Colonic mucosa (tissue), 4 donors: ENCODE results near the gene RYR2. TPM values are rescaled to one million over a fixed set of nuclear protein-coding genes. Genes with fewer than 3 reads are reported as not detected.

Source experiments
- DNase-seq: peaks from one replicate; pipeline ENCODE4 v3.0.0-alpha.2; 2020
- H3K27ac ChIP-seq: fragments of 200-600 bp; one replicate; pipeline ENCODE4 v1.8.0; 2021
- H3K27me3 ChIP-seq: fragments of 200-600 bp; one replicate; pipeline ENCODE4 v1.8.0; 2021
- H3K36me3 ChIP-seq: fragments of 200-600 bp; one replicate; pipeline ENCODE4 v1.8.0; 2021
- H3K4me1 ChIP-seq: fragments of 200-600 bp; one replicate; pipeline ENCODE4 v1.8.0; 2021; ENCODE audit warnings: mild to moderate bottlenecking
- H3K4me3 ChIP-seq: fragments of 200-600 bp; one replicate; pipeline ENCODE4 v1.8.0; 2021
- H3K9ac ChIP-seq, 2 donors: one replicate each; pipeline ENCODE4 v1.7.0; 2013; ENCODE audit warnings: control low read depth in 2 of 2, low read depth in 2 of 2, low read length in 2 of 2
- H3K9me3 ChIP-seq: fragments of 200-600 bp; one replicate; pipeline ENCODE4 v1.8.0; 2021
- intact Hi-C: fragments of 100-400 bp; cut with DNase I; formaldehyde crosslinking; loops from one replicate; pipeline ENCODE4 v1.14.1; 2022
- total RNA-seq, 2 donors: library from RNA; stranded (reverse); fragmentation: NEBNext Ultra II Directional in 1 of 2; extraction: Animal tissue kit (Norgen Biotek cat#: 25700) in 1 of 2; gene quantifications; one replicate each; pipeline ENCODE4 v1.2.1, GENCODE V29; 2021
- TF ChIP-seq, protein P1 (sequence below): fragments of 200-600 bp; IDR thresholded peaks from one replicate; pipeline ENCODE4 v1.8.0; 2022; ENCODE audit warnings: antibody characterized with exemption, mild to moderate bottlenecking
- donor health status: healthy.
- donor health status: DM: no; HTN: no; CAD: no.
- donor health status: DM: no; HTN: no; CAD: no.

The RYR2 gene
- total RNA-seq, 2 donors from 2014 or later: 0.15 to 0.56 TPM

DNA sequence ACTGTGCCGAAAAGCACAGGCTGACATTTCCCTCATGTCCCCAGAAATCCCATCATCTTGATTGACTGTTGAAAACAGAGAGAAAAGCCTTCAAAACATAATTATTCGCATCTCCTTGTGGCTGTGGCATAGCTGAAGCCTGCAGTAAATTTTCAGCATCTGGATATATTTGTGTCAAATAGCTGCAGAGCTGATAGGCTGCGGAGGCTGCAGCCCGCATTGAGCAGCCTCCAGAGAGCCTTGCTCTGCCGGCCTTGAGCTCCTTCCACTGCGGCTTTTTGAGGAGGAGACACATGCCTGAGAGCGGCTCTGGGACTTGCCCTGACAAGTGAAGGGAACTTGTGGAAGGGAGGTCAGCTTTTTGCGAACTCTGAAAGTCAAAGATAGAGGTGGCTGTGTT is 144.7 kb downstream of the RYR2 start:
- H3K4me1 ChIP-seq: no peaks in the 10 kb centered on the region
- intact Hi-C loops: no loop called here
- no peak for DNase-seq
- TF ChIP-seq, protein P1, sequence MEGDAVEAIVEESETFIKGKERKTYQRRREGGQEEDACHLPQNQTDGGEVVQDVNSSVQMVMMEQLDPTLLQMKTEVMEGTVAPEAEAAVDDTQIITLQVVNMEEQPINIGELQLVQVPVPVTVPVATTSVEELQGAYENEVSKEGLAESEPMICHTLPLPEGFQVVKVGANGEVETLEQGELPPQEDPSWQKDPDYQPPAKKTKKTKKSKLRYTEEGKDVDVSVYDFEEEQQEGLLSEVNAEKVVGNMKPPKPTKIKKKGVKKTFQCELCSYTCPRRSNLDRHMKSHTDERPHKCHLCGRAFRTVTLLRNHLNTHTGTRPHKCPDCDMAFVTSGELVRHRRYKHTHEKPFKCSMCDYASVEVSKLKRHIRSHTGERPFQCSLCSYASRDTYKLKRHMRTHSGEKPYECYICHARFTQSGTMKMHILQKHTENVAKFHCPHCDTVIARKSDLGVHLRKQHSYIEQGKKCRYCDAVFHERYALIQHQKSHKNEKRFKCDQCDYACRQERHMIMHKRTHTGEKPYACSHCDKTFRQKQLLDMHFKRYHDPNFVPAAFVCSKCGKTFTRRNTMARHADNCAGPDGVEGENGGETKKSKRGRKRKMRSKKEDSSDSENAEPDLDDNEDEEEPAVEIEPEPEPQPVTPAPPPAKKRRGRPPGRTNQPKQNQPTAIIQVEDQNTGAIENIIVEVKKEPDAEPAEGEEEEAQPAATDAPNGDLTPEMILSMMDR: no peak
- no peaks in the 10 kb centered on the region for H3K36me3 ChIP-seq
- H3K27me3 ChIP-seq: no peaks in the 10 kb centered on the region
- H3K27ac ChIP-seq: no peak overlapping the region
- H3K9ac ChIP-seq: no peak overlapping the region
- H3K4me3 ChIP-seq: no peak overlapping the region
- no peaks in the 10 kb centered on the region for H3K9me3 ChIP-seq

DNA sequence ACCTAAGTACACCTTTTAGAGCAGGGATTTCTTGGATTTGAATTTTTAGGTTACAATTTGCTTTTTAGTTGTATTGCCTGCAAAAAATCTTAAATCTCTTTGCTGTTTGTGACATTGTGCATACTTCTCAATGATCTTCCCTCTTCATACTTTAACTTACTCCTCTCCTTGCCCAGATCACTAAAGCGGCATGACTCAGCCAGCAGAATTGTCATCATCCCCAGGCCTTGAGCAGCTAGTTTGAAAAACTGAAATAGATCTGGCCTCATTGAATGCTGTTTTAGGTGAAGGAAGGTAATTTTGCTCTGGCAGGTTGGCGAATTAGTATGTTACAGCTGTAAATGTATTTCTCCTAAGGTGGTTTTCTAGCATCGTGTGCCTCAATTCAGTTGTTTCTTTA is 145.9 kb downstream of the RYR2 start:
- H3K27me3 ChIP-seq: no peaks in the 10 kb centered on the region
- no peak for DNase-seq

DNA sequence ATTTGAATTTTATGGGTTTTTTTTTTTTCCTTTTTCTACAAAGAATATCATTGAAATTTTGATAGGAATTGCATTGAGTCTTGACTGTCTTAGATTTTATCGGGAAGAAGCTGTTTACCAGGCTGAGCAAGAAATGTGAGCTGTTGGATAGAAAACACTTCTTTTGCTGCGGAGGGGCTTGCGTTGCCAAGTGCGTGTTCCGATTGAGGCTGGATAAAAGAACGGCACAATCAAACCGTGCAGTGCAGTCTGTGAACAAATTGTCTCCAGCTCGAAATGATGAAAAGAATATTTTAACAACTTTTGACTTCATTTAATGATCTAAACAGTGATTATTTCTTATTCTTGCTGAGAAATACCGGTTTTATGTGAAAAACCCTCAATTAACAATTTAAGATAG is 149.4 kb downstream of the RYR2 start:
- no peaks in the 10 kb centered on the region for H3K4me1 ChIP-seq
- no peak overlapping the region for H3K4me3 ChIP-seq
- H3K9ac ChIP-seq: no peak overlapping the region
- DNase-seq: no peak
- H3K27ac ChIP-seq: no peak overlapping the region
- H3K27me3 ChIP-seq: no peaks in the 10 kb centered on the region
- H3K9me3 ChIP-seq: no peaks in the 10 kb centered on the region
- TF ChIP-seq, protein P1: no peak
- intact Hi-C loops: no loop called here
- H3K36me3 ChIP-seq: no peaks in the 10 kb centered on the region

More for the DNA sequence above, 145.9 kb downstream of the RYR2 start:
- no peaks in the 10 kb centered on the region for H3K4me1 ChIP-seq
- H3K9ac ChIP-seq: no peak overlapping the region
- no peak overlapping the region for H3K4me3 ChIP-seq
- TF ChIP-seq, protein P1: no peak
- H3K36me3 ChIP-seq: no peaks in the 10 kb centered on the region
- no peak overlapping the region for H3K27ac ChIP-seq
- intact Hi-C loops: no loop called here
- no peaks in the 10 kb centered on the region for H3K9me3 ChIP-seq

DNA sequence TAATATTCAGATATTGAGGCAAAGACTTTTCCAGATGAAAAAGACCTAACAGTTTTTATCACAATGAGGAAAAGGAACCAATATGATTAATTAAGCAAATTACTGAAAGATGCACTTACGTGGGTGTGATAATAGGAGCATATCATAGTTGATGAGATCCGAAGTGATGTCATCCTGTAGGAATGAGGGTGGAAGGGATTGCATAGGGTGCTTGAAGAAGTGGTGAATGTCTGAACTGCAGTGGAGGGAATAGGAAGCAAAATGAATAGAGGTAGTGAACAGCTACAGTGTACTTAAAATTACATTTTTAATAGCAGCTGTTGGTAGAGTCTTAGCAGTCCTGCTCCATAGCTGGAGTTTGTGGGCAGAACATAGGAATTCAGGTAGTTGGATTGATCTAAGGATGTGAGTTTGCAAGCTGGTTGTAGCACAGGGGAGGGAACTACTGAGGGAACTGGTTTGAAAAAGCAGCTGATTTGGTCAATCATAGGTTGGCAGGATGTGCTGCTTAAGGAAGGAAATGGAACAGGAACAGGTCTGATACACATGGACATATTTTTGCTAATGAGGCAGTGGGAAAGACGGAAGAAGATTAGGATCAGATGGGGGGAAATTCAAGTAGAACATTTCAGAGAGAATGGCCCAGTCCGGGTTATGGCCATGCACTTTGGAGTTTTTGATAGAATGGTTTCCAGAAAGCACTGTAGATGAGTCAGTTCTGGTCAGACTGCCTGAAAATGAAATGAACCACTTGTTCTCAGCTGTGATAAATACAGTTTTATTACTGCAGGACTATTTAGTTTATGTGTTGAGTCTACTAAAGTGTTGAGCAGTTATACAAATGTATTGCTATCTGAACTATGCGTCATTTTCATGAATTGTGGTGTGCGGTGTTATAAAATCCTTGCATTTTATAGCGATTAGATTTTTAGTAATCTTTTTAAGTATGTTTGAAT is 155.8 kb downstream of the RYR2 start:
- Histone ChIP-seq H3K27ac (no peak overlapping the region), H3K9ac (no peak overlapping the region), H3K36me3 (no peaks in the 10 kb centered on the region), H3K4me1 (no peaks in the 10 kb centered on the region), H3K27me3 (no peaks in the 10 kb centered on the region), H3K9me3 (no peaks in the 10 kb centered on the region), H3K4me3 (no peak overlapping the region)
- TF ChIP-seq, protein P1: no peak
- intact Hi-C loops: no loop called here
- DNase-seq: no peak

DNA sequence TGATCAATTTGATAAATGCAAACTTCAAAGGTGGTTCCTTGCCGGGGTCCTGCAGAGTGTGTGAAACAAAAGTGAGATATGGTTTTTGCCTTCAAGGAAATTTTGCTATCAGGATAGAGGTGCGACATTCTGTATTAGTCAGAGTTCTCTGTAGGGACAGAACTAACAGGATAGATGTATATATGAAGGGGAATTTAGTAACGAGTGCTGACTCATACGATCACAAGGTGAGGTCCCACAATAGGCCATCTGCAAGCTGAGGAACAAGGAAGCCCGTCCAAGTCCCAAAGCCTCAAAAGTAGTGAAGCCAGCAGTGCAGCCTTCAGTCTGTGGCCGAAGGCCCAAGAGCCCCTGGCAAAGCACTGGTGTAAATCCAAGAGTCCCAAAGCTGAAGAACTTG is 157.0 kb downstream of the RYR2 start:
- TF ChIP-seq, protein P1: no peak
- no peak overlapping the region for H3K4me3 ChIP-seq
- H3K27ac ChIP-seq: no peak overlapping the region
- H3K9me3 ChIP-seq: no peaks in the 10 kb centered on the region
- H3K4me1 ChIP-seq: no peaks in the 10 kb centered on the region
- intact Hi-C loops: no loop called here
- H3K36me3 ChIP-seq: no peaks in the 10 kb centered on the region
- H3K9ac ChIP-seq: no peak overlapping the region
- no peaks in the 10 kb centered on the region for H3K27me3 ChIP-seq
- no peak for DNase-seq
